SJCRH30 (cell line): ENCODE measurements around the gene LIMA1. TPM values are rescaled to one million over a fixed set of nuclear protein-coding genes. Genes with fewer than 3 reads are reported as not detected.
"Not testable (repeated sequence)": the region's sequence is repeated elsewhere in the genome, so short reads cannot be mapped to it uniquely, and the experiment has no call there.

Experiments
- DNase-seq, 2 experiments: peaks; one replicate each; pipeline ENCODE4 v3.0.0-alpha.2; 2015 to 2020
- H3K27ac ChIP-seq: fragments of 250-450 bp; sonication (Bioruptor Pico); 2 replicates; pipeline ENCODE4 v1.5.1; 2020; ENCODE audit warnings: mild to moderate bottlenecking, moderate library complexity
- H3K27me3 ChIP-seq: fragments of 250-450 bp; sonication (Bioruptor Pico); 2 replicates; pipeline ENCODE4 v1.5.1; 2020; ENCODE audit warnings: mild to moderate bottlenecking, moderate library complexity
- H3K36me3 ChIP-seq: fragments of 250-450 bp; sonication (Bioruptor Pico); 2 replicates; pipeline ENCODE4 v1.5.1; 2020; ENCODE audit warnings: mild to moderate bottlenecking, moderate library complexity
- H3K4me1 ChIP-seq: fragments of 250-450 bp; sonication (Bioruptor Pico); 2 replicates; pipeline ENCODE4 v1.5.1; 2020; ENCODE audit warnings: mild to moderate bottlenecking, moderate library complexity
- H3K4me3 ChIP-seq: fragments of 250-450 bp; sonication (Bioruptor Pico); 2 replicates; pipeline ENCODE4 v1.5.1; 2020; ENCODE audit warnings: mild to moderate bottlenecking, moderate library complexity
- H3K9me3 ChIP-seq: fragments of 250-450 bp; sonication (Bioruptor Pico); replicated peaks from 2 replicates; pipeline ENCODE4 v1.5.1; 2020; ENCODE audit warnings: mild to moderate bottlenecking, moderate library complexity
- total RNA-seq: library from RNA; depleted of rRNA; stranded (reverse); fragments of >200 nt; shearing (Covaris generic); gene quantifications from 2 replicates; pipeline ENCODE4 v1.2.3, GENCODE V29; 2014

LIMA1 gene
- total RNA-seq, 1 experiment from 2014 or later: 36.1 TPM

DNA sequence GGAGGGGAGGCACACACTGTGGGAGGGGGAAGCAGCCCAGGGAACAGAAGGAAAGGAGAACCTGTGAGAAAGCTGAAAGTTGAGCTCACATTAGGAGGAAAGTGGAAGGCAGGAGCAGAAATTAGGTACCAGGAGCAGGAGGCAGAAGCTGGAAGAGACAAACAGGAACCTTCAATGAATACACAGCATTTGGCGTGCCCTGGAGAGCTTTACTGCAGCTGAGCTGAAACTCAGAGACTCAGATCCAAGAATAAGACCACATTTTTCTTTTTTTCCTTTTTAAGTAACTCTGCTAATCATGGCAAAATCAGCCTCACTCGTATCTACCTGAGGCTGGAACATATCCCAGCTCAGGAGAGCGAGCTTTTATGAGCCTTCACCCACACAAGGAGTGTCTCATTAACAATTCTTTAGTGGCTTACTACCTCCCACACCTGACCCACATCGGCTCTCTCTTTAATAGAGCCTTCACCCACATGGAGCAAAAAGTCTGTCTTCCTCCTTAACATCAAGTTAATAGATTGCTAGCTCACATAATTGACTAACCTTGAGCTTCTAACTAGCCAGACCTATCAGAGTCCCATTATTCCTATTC, 97.9 kb downstream of the LIMA1 start:
- H3K27me3 ChIP-seq: no peaks in the 10 kb centered on the region
- peak overlapping the region; percentile 83 for H3K27ac ChIP-seq
- no peak overlapping the region for H3K4me3 ChIP-seq
- H3K4me1 ChIP-seq: peaks cover 46% of the 10 kb centered on the region
- no peaks in the 10 kb centered on the region for H3K9me3 ChIP-seq
- H3K36me3 ChIP-seq: peaks cover 21% of the 10 kb centered on the region
- DNase-seq: no peak

DNA sequence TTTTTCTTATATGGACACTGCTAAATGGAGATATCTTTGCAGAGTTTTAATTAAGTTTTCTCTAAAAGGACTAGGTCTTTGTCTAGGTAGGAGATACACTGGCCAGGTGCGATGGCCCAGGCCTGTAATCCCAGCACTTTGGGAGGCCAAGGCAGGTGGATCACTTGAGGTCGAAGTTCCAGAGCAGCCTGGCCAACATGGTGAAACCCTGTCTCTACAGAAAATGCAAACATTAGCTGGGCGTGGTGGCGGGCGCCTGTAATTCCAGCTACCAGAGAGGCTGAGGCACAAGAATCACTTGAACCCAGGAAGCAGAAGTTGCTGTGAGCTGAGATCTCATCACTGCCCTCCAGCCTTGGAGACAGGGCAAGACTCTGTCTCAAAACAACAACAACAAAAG, 99.1 kb downstream of the LIMA1 start:
- H3K4me3 ChIP-seq: no peak overlapping the region
- peaks cover 42% of the 10 kb centered on the region for H3K4me1 ChIP-seq
- H3K9me3 ChIP-seq: no peaks in the 10 kb centered on the region
- H3K27me3 ChIP-seq: no peaks in the 10 kb centered on the region
- peaks cover 26% of the 10 kb centered on the region for H3K36me3 ChIP-seq
- no peak for DNase-seq
- H3K27ac ChIP-seq: no peak overlapping the region

DNA sequence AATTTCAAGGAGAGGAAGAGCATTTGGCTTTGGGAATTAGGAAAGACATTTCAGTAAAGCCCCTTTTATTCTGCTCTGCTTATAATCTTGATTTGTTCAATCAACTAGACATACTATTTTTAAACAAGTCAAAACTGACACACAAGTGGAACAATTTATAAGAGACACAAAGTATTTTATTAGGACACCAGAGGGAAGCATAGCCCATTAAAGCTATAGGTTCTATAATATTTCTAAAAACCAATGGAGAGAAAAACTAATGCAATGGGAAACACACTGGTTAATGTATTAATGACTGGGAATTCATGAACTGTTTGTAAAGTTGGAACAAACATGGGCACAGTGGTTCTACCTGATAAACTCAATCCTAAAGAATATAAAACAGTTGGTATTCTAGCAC, 100.9 kb downstream of the LIMA1 start:
- Histone ChIP-seq H3K4me3 (no peak overlapping the region), H3K27ac (no peak overlapping the region), H3K9me3 (no peaks in the 10 kb centered on the region), H3K36me3 (peaks cover 24% of the 10 kb centered on the region), H3K27me3 (no peaks in the 10 kb centered on the region), H3K4me1 (peaks cover 24% of the 10 kb centered on the region)
- no peak for DNase-seq

DNA sequence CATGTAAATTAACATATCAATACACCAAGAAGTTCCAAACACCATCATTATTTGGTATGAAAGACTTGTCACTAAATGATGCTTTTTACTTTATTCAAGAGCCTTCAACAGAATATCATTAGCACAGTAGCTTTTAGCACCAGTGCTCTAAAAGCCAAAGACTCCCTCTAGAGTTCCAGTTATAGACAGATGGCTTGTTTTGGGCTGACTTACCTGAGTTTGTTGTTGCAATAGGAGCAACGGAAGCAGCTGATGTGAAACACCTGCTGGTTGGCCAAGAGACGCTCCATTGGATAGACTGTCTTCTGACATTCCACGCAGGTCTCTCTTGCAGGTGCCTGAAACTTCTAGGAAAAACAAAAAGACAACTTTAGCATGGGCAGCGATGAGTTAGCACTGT, 101.6 kb downstream of the LIMA1 start:
- H3K4me1 ChIP-seq: peaks cover 19% of the 10 kb centered on the region
- no peak overlapping the region for H3K4me3 ChIP-seq
- no peak for DNase-seq
- H3K27me3 ChIP-seq: no peaks in the 10 kb centered on the region
- peaks cover 31% of the 10 kb centered on the region for H3K36me3 ChIP-seq
- H3K27ac ChIP-seq: no peak overlapping the region
- no peaks in the 10 kb centered on the region for H3K9me3 ChIP-seq

DNA sequence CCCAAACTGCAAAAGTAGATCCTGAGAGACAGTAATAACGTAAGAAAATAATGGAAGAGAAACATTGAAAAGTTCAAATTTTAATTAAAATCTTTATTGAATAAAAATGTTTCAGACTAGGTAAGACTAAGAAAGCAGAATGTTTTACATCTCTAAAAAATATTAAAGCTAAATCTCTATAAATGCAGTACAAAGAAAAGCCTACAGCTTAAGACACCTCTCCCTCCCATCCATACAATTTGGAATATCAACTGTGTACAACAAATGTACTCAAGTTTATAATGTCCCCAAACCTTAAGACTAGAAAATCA, 107.6 kb downstream of the LIMA1 start:
- no peak for DNase-seq
- H3K27ac ChIP-seq: no peak overlapping the region
- no peaks in the 10 kb centered on the region for H3K27me3 ChIP-seq
- H3K4me1 ChIP-seq: 0 out of 2 replicates have a peak, but pooled peaks cover 3% of the 10 kb centered on the region
- H3K4me3 ChIP-seq: no peak overlapping the region
- H3K9me3 ChIP-seq: no peaks in the 10 kb centered on the region
- peaks cover 23% of the 10 kb centered on the region for H3K36me3 ChIP-seq

DNA sequence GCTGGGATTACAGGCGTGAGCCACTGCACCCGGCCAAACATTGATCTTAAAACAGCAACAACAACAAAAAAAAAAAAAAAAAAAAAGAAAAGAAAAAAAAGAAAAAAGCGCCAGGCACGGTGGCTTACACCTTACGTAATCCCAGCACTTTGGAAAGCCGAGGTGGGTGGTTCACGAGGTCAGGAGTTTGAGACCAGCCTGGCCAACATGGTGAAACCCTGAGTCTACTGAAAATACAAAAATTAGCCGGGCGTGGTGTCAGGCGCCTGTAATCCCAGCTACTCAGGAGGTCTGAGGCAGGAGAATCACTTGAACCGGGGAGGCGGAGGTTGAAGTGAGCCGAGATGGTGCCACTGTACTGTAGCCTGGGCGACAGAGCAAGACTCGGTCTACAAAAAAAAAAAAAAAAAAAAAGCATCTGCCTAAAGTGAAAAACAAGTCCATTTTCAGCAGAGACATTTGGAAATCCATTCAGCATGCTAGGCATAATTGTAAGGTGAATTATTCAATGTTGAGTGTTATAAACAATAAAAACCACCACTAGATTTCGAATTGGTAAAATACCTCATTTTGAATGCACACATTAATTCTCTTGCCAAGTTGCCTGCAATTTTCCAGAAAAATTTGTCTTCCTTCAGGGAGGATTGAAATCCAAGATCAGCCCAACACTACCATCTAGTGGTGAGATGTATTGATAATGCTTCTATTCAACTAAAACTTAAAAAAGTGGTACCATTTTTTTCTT, 108.2 kb downstream of the LIMA1 start:
- no peak overlapping the region for H3K4me3 ChIP-seq
- peak; percentile 53 to 91 for DNase-seq
- H3K9me3 ChIP-seq: 0 out of 2 replicates have a peak, but pooled peaks cover under 1% of the 10 kb centered on the region
- no peaks in the 10 kb centered on the region for H3K27me3 ChIP-seq
- 0 out of 2 replicates have a peak, but pooled peaks cover 3% of the 10 kb centered on the region for H3K4me1 ChIP-seq
- H3K27ac ChIP-seq: no peak overlapping the region
- H3K36me3 ChIP-seq: peaks cover 20% of the 10 kb centered on the region

DNA sequence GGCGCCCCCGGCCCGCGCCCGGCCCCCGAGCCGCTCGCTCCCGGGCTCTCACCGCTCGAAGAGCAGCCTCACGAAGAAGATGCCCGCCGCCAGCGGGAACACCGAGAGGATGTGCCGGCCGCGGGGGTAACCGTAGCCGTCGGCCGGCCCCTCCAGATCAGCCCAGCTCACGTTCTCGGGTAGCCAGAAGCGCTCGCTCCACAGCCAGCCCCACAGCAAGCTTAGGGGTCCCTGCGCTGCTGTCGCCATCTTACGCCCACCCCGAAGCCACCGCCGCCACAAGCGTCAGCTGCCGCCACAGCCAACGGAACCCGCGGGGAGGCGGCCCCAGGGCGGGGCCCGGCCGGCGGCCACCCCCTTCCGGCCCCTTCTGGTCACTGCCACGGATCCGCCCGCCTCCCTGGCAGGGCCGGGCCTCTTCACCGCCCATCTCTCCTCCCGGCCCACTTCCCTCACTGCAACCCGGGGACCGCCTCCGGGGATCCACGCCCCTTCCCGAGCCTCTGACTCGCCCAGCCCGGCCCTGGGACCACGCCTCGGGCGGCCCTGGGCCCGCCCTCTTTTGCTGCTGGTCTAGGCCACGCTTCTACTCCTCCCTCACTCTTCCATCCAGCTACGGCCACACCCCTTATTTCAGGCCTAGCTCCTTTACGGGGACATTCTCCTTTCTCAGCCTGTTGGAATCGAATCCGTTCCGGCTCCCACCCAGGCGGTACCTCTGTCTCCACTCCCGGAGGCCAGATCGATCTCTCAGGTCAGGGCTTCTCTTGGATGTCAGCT, 116.1 kb downstream of the LIMA1 start, which contains the start of gene CERS5:
Gene CERS5, minus strand, starts transcription at position 321 of the 780 bp plus-strand sequence. Its CDS starts 72 bp downstream, at position 249.
- Histone ChIP-seq H3K27me3 (no peaks in the 10 kb centered on the region), H3K9me3 (0 out of 2 replicates have a peak, but pooled peaks cover 2% of the 10 kb centered on the region), H3K36me3 (no peaks in the 10 kb centered on the region), H3K4me1 (peaks cover 3% of the 10 kb centered on the region; the same call in 1 of the 2 replicates), H3K27ac (peak within 1 kb of the TSS; percentile 87), H3K4me3 (peak within 1 kb of the TSS; percentile 94)
- peak; percentile 100 for DNase-seq

DNA sequence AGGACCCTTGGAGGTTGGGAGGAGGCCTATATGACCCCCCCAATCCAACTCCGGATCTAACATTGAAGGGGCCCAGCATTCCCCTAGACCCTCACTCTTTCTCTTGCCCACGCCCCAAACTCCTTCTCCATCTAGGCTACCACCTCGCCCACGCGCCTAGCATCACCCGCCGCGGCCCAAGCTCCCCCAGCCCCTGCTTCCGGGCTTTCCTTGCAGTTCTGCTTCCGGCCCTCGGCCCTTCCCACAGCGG, 116.6 kb downstream of the LIMA1 start:
- peak in 1 of 2 experiments; percentile 57 for DNase-seq
- Histone ChIP-seq H3K4me1 (peaks cover 3% of the 10 kb centered on the region; the same call in 1 of the 2 replicates), H3K27me3 (no peaks in the 10 kb centered on the region), H3K27ac (peak overlapping the region; percentile 87), H3K9me3 (0 out of 2 replicates have a peak, but pooled peaks cover 2% of the 10 kb centered on the region), H3K4me3 (peak overlapping the region; percentile 94), H3K36me3 (no peaks in the 10 kb centered on the region)

DNA sequence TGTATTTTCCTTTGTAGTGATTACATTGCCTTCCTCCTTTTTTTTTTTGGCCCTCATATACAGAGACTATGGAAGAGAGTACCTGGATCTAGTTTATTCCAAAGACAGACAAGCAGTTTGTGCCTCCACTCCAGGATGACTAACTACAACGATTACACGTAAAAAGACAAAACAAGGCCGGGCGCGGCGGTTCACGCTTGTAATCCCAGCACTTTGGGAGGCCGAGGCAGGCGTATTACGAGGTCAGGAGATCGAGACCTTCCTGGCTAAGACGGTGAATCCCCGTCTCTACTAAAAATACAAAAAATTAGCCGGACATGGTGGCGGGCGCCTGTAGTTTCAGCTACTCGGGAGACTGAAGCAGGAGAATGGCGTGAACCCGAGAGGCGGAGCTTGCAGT, 118.4 kb downstream of the LIMA1 start:
- DNase-seq: no peak
- Histone ChIP-seq H3K27me3 (no peaks in the 10 kb centered on the region), H3K9me3 (no peaks in the 10 kb centered on the region), H3K27ac (no peak overlapping the region), H3K4me3 (no peak overlapping the region), H3K4me1 (peaks cover 3% of the 10 kb centered on the region; the same call in 1 of the 2 replicates), H3K36me3 (no peaks in the 10 kb centered on the region)

DNA sequence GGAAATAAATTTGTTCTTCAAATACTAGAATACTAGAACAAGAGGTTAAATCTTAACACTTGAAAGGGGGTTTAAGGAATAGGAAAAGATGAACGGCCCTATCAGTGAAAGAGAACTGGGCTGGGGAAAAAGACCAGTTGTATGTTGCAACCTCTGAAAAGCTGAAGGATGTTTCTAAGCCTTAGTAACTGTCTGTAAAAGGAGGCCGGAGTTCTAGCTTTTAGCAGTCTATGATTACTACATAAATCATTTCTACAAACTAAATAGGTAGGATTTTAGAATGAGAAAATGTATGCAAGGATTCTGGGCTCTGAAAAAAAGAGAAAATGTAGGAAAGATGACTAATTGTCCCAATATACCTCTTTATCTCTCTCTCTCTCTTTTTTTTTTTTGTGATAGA, 121.1 kb downstream of the LIMA1 start:
- Histone ChIP-seq H3K36me3 (no peaks in the 10 kb centered on the region; the same call in 1 of the 2 replicates), H3K4me1 (peaks cover 3% of the 10 kb centered on the region; the same call in 1 of the 2 replicates), H3K9me3 (no peaks in the 10 kb centered on the region), H3K27ac (no peak overlapping the region), H3K4me3 (no peak overlapping the region), H3K27me3 (no peaks in the 10 kb centered on the region)
- no peak for DNase-seq

DNA sequence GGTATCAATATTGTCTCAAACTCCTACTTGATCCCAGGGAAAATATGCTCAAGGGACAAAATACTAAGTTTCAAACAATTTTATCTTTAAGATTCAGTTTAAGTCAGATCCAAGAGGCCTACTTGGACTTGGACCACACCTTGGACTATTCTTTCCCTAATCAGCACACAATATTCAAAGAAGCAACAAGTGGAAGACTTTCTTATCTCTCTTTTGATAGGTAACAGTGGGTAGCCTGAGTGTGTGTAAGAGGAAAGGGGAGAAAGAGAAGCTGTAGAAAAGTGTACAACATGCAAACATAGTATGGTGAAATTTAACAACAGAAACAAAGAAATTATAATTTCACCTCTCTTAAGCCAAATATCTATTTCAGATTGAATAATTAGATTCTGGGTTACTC, 122.7 kb downstream of the LIMA1 start:
- Histone ChIP-seq H3K36me3 (peaks cover 3% of the 10 kb centered on the region), H3K9me3 (no peaks in the 10 kb centered on the region), H3K4me3 (no peak overlapping the region), H3K27ac (no peak overlapping the region), H3K27me3 (no peaks in the 10 kb centered on the region), H3K4me1 (no peaks in the 10 kb centered on the region; the same call in 1 of the 2 replicates)
- DNase-seq: no peak

DNA sequence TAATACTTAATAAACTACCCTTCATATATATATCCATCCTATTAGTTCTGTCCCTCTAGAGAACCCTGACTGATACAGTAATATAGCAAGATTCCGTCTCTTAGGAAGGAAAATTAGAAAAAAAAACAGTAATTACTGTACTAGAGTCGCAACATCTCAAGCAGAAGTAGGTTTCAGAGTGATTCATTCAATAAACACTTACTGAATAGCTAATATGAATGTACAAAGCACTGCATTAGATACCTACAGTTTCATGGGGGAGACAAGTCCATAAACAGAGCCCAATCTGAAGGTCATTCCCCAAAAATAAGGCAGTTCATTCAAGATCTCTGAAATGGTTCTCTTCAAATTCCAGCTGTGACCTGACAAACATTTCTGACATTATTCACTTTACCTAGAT, 126.1 kb downstream of the LIMA1 start:
- no peaks in the 10 kb centered on the region for H3K4me1 ChIP-seq
- H3K27ac ChIP-seq: no peak overlapping the region
- H3K27me3 ChIP-seq: no peaks in the 10 kb centered on the region
- no peak overlapping the region for H3K4me3 ChIP-seq
- H3K9me3 ChIP-seq: no peaks in the 10 kb centered on the region
- DNase-seq: no peak
- H3K36me3 ChIP-seq: peaks cover 10% of the 10 kb centered on the region

DNA sequence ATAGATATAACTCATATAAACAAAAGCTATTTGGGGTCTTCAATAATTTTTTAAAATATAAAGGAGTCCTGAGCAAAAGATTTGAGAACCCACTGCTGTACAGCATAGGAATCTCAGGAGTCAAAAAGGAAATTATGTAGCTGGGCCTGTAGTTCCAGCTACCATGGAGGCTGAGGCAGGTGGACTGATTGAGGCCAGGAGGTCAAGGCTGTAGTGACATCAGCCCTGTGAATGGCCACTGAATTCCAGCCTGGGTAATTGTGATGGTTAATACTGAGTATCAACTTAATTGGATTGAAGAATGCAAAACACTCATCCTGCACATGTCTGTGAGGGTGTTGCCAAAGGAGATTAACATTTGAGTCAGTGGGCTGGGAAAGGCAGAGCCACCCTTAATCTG, 126.7 kb downstream of the LIMA1 start:
- no peak for DNase-seq
- H3K36me3 ChIP-seq: peaks cover 10% of the 10 kb centered on the region
- H3K27me3 ChIP-seq: no peaks in the 10 kb centered on the region
- no peak overlapping the region for H3K27ac ChIP-seq
- no peaks in the 10 kb centered on the region for H3K9me3 ChIP-seq
- H3K4me3 ChIP-seq: no peak overlapping the region
- H3K4me1 ChIP-seq: no peaks in the 10 kb centered on the region

DNA sequence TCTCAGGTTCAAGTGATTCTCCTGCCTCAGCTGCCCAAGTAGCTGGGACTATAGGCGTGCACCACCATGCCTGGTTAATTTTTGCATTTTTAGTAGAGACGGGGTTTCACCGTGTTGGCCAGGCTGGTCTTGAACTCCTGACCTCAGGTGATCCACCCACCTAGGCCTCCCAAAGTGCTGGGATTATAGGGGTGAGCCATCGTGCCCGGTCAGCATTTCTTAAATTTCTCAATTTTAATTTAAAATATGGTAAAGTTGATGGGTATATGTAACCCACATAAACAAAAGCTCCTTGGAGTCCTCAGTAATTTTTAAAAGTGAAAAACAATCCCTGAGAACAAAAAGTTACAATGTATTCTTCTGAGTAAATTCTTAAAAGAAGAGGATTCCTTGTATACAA, 128.4 kb downstream of the LIMA1 start:
- not testable (repeated sequence) for H3K36me3 ChIP-seq

DNA sequence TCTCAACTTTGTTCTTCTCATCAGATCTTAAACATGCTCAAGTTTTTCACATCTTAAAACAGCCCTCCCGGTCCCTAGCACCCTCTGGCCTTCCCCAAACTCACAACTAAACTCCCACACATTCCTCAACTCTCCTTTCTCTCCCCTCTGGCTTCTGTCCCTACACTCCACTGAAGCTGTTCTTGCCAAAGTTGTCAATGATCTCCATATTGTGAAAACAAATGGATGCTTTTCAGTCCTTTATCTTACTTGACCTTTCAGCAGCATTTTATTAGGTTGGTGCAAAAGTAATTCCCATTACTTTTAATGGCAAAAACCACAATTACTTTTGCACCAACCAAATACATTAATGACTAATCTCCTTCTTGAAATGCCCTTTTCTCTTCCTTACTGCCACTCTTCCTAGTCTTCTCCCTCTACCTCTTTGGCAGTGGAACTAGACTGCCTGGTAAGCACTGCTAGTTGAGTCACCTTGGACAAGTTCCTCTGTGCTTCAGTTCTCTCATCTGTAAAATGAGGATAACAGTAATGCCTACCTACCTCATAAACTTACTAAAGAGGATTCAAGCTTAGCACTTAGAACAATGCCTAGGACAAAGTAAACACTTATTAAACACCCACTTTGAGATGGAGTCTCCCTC, 132.2 kb downstream of the LIMA1 start:
- Histone ChIP-seq H3K36me3 (peaks cover 12% of the 10 kb centered on the region), H3K4me3 (no peak overlapping the region), H3K27ac (no peak overlapping the region), H3K4me1 (no peaks in the 10 kb centered on the region), H3K9me3 (no peaks in the 10 kb centered on the region), H3K27me3 (no peaks in the 10 kb centered on the region)
- DNase-seq: no peak

More for the DNA sequence above, 128.4 kb downstream of the LIMA1 start:
- not testable (repeated sequence) for H3K4me3 ChIP-seq, H3K27ac ChIP-seq, H3K4me1 ChIP-seq, DNase-seq, H3K27me3 ChIP-seq, H3K9me3 ChIP-seq
